T follicular helper cell (primary cell): ENCODE data around the gene IARS1.

Source experiments
- DNase-seq: peaks from one replicate; pipeline ENCODE4 v3.0.0-alpha.2; 2020; ENCODE audit warnings: low read depth

The IARS1 gene

GRCh38 chr9:92245005-92245797, 48.3 kb downstream of the IARS1 start:
- DNase-seq = no peak
